Mesenteric fat pad (tissue), 1 donor: Measurements from ENCODE around the gene TBX5. TPM values are rescaled to one million over a fixed set of nuclear protein-coding genes. Genes with fewer than 3 reads are reported as not detected.

Source experiments
- DNase-seq: peaks from one replicate; pipeline ENCODE4 v3.0.0-alpha.2; 2020; ENCODE audit warnings: low spot score
- total RNA-seq: library from RNA; stranded (reverse); fragmentation: NEBNext Ultra II Directional; extraction: Animal tissue kit (Norgen Biotek cat#: 25700); gene quantifications from one replicate; pipeline ENCODE4 v1.2.1, GENCODE V29; 2021
- donor health status: DM: yes; HTN: yes; CAD: no.

Gene TBX5
- total RNA-seq, 1 donor from 2014 or later, result not detected

DNA sequence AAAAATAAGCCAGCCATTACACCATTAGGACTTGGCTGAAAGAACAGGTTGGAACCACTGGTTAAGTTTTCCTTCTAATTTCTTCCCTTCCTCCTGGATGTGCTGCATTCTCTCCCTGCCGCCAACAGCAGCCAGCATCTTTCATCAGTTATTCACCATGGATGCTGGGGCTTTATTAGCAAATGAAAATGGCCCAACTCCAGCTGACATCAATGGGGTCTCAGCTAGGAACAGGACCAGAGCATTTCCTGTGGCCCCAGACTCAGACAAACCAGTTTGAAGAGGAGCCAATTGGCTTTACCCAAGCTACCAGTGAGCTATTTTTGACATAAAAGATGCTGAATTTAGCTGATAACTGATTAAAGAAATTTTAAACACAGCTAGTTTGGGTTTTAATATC, 26.0 kb upstream of the TBX5 start:
- no peak for DNase-seq

DNA sequence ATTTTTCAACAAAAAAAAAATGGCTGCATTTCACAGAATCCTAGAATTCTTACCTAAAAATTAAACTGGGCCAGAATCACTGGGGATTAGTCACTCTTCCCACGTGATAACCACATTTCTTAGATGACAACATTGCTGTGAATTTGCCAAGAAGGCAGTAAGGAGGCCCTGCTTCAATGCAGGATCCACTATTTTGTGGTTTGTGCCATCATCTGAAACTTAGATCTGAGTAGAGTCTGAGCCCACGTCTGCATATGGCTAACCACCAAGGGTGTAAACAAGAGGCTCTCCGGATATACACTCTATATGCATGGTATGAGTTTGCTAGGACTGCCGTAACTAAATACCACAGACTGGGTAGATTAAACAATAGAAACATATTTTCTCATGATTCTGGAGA, 24.4 kb upstream of the TBX5 start:
- no peak for DNase-seq

DNA sequence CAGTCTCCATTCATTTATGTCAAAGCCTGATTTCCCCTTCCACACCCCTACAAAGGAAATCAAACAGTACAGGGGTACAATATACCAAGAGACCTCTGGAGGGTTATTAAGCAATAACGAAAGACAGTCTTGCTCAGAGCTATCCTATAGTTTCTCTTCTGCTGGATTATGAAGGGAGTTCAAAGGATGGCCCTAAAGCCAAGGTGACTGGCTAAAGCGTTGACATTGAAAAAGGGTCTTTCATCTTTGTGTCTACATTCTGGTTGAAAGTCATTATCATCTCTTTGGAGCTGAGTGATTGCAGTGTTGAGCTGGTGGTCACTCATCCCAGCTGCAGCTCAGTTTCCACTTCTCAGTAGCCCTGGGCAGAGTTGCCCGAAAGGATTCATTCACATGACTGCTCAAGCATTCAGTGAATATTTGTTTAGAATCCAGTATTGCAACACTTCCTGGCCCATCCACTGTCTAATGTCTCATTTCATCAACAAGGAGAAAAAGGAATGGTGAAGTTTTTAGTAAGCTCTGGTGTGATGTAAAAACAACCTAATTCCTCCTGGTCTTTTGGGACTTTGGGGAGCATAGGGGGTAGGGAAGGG, 19.2 kb upstream of the TBX5 start:
- DNase-seq, result no peak

DNA sequence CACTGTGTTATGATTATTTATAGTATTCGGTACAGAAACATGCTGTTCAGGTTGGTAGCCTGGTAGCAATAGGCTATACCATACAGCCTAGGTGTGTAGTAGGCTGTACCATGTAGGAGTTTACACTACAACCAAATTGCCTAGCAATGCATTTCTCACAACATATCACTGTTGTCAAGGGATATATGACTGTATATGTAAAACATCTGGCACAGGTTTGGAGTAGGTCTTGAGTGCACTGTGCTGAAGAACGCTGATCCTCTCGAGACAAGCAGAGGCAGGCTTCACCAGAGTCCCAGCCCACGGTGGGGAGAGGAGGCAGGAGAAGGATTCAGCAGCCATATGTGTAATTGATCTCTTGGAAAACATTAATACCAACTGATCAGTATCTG, 15.0 kb upstream of the TBX5 start:
- no peak for DNase-seq

DNA sequence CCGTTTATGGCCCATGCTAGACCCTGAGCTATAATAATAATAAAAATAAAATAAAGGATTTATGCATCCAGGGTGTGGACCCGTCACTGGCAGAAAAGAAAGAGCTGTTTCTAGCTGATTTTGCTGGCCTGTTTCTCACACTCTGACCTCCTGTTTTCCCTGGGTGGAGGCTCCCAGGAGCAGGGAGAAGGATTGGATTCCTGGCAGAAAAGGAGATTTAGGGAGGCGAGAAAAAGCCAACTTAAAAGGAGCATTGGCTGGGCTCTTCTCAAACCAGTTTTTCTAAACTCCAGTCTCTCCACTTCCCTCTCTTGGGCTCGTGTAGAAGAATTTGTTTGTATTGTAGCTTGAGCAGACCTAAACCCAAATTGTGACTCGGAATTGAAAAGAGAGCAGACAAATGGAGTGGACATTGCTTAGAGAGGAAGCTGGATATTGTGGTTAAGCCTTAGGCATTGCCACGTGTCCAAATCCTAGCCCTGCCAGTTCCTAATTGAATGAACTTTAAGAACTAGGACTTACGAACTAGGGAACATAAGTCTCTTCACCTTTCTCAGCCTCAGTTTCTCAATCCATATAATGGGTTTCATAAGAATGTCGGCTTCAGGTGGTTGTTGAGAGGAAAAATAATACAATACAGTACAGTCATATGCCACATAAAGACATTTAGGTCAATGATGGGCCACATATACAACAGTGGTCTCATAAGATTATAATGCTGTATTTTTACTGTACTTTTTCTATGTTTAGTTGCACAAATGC, 14.4 kb upstream of the TBX5 start:
- DNase-seq, result no peak

DNA sequence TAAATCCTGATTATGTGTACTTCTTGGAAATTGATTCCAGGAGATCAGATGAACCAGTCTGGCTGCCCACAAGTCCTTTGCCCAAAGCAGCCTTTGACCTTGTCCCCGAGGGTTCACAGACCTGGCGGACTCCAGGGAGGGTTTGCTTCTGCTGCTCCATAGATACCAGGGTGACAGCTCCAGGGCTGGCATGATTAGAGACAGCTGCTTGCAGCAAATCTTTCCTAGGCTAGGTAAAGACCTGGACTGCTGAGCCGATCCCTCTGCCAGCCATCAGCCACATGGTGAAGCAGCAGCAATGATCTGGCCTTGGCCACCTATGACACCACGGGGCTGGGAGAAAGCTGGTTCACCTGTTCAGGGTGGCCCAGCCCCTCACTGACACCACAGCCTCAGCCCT, 10.1 kb upstream of the TBX5 start:
- DNase-seq, result no peak

DNA sequence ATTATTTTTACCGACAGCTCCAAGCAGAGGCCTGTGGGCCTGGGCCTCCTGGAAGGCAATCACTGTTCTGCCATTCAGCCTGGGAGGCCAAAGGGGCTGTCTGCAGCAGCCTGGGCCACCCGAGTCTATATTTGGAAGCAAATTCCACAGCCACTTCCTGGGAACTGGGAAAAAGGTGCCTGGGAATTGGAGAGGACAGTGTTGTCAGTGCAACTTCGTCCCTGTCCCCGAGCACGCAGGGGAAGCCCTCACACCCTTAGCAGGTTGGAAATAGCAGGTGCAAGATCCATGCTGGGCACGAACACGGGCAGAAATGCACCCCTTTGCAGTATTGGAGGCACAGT, 9.6 kb upstream of the TBX5 start:
- no peak for DNase-seq

DNA sequence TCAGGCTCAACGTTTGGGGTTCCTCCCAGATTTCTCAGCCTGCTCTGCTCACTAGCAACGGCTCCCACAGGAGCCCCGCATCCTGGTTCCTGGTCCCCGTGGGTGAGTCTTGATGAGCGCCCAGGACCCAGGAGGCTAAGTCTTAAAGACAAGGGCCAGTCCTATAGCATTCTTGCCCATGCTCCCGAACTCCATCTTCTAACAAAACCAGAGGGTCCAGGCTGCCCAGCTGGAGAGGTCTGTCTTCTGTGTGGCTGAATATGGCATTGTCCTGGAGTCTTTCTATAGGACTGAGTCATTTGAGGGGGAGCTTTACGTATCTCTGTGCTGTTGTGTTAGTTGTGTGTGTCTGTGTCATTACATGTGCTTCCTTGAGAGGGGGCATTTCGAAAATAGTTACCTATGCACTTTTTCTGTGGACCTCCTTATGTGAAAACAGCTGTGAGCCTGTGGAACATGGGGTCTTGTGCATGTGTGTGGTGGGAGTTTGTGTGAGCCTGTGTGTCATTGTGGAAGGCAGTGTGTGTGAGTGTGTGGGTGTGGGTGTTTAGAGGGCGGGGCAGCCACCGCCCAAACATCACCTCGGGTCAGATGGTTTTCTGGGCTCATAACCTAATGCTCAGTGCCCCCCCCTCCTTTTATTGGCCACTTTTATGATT, 9.1 kb upstream of the TBX5 start:
- no peak for DNase-seq

DNA sequence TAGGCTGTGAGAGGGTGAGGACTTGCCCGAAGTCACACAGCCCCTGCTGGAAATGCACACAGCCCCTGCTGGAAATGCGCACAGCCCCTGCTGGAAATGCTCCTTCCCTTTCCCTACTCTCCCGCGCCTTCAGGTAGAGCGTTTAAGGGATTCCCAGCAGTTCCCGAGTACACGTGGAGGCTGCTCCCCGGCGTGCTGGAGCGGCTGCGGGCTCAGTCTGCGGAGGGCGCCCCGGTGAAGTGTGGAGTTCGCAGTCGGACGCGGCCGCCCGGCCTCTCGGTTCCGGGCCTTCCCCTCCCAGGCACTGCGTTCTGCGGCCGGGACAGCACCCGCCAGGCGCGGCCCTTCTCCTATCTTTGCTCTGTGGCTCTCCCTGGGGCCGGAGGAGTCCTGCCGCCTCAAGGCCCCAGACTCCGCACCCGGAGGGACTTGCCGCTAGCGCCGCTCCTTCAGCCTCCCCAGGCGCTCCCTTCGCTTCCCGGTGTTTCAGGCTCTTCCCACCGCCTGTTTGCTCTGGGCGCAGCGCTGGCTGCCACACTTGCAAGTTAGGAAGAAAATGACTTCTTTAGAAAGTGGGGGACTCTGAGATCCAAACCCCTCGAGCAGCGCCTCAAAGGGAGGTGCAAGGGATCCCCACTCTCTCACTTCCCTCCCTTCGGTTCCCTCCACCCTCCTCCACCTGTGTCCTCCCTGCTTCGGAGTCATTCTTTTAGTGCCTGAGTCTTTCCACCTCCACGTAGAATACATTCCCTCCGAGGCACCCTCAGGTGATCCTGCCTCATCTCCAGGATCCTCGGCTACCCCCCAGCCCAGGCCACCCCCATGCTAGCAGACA, 8.3 kb upstream of the TBX5 start:
- DNase-seq, result no peak

DNA sequence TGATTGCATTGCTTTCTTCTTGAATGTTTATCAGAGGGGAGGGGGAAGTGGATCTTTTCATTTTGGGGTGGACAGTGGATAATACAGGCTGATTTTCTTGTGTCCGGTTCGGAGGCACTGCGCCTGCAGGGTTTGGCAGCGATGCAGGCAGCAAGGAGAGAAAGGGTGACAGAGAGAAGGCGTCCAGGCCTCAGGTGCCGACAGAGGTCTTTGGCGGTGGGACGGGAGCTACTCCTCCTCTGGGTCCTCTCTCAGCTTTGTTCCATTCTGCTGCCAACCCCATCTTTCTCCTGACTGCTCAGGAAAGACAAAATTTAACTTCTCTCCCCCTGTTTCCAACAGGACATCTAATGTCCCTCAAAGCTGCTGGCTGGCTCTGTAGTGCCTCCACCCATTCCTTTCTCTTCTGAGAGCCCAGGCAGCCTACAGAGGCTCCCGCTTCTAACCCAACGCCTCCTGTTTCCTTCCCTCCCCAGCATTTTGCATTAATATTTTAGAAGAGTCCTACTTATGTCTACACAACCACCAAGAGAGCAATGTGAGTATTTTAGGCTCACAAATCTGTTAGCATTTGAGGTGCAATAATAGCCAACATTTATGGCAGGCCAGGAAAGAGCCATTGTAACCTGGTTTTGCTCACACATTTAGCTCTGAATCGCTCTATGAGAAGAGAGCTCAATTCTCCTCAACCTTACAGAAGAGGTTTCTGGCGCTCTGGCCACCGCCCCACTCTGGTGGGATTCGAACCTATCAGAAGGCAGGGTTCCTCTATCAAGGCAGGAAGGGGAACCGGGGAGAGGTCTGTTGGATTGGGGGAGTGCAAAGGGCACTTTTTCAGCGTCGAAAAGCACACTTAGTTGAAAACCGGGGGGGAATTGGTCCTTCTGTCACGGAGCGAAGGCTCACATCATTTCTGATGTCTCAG, 7.1 kb upstream of the TBX5 start:
- DNase-seq, result no peak

DNA sequence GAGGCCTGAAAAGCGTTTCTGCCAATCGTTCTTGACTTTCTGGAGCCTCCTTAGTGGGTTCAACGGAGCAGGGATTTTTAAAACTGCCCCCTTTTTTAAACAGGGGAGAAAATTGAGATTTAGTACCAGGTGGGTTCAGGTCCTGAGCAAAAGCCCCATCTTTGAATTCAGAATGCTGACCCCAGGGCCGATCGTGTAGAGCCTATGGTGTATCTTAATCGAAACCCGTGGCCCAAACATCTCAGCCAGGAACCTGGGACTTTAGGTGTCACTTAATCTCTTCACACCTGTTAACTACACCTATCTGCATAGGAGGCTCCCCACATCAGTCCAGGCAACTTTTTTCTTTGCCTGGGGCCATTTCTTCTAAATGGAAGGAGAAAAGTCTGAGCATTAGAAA, 6.4 kb upstream of the TBX5 start:
- DNase-seq, result no peak

DNA sequence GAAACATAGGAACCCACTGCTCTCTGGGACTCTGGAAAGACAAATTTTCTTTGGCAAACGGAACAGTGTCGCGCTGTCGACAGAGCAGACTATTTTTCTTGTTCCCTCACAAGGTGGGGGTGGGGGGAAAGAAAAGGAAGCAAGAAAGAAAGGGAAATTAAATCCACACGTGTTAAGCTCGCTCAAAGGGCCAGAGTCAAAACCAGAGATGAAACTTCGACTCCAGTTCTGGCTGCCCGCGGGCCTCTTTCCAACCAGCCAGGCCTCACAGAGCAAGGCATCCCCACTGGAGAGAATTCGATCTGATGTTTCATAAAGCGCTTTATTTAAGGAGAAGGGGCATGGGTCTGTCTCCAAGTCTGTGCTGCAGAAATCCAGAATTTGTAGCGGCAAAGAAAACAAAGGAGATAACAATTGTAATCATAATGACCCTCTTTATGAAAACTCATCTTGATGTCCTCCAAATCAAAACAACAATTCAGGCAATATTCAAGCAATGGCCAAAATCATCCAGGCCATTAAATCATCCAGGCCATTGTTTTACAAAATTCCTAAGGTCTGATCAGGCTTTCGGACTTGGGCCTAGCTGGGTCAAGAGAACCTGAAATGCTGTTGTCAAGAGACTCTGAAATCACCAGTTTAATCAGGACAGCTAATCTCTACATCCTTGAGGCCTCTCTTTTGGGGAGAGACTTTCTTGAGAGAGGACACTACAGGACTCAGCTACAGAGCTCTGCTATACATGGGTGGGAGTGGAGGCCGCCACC, 5.3 kb upstream of the TBX5 start:
- DNase-seq, result no peak

DNA sequence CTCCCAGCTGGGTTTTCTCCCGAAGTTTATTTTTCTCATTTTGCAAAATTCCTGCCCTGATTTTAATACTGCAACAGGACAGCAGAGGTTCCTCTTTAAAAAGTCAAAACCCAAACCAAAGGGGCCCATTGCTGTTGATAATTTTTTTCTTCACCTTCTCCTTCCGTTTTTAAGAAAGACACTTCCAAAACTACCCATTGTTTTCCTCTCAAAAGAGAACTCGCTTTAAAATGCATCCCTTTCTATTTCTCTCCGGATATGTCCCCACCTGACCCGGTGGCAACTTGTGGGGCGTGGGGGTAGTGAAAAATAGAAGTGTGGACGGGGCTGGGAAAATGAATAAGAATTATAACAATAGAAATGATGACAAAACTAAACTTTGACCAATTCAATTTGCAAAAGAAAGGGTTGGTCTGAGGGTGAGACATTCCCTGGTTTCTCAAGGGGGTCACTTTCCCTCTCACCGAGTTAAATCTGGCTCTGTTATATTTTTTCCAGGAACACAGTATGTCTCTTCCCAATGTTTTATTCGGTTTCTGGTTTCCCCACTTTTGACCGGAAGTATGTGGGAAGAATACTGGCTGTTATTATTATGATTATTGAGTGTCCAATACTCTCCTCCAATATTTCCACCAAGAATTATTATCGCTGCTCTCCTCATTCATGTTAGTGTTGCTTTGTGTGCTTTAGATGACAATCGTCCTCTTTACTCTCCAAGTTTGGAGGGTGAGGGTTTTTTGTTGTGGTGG, 4.1 kb upstream of the TBX5 start:
- DNase-seq, result no peak

DNA sequence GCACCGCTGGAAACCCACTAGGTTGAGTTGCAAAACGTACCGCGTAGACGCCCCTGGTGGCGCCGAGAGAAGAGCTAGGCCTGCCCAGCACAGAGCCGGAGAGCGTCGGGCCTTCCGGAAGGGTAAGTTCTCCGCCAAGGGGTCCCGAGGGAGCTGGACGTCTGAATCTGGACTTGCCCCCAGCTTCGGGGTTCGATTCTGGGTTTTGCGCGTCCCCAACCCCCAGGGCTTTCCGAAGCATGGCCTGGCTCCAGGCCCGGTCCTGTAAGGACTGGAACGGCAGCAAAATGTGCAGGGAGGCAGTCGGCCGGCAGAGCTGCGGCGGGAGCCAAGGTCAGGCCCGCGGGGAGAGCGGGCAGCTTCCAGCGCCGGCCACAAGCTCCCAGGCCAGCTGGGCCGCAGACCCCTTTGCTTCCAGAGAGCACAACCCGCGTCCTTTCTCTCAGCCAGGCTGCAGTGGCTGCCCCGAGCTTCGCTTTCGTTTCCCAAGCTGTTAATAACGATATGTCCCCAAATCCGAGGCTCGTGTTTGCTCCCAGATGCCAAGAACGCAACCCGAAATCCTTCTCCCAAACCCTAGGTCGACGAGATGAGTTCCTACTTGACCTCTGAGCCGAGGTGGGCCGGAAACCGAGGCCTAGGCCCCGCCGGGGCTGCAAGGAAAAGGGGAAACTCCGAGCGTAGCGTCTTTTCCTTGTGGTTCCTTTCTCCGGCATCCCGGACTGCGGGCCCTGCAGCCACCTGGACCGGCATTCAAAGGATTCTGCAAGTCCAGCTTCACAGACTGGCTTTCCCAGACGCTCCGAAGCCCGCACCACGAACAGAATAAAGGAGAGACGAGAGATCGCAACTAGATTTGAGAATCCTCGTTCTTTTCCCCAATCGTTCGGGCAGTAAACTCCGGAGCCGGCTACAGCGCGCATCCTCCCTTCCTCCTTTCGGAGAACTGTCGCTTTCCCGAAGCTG, 3.2 kb upstream of the TBX5 start:
- no peak for DNase-seq

DNA sequence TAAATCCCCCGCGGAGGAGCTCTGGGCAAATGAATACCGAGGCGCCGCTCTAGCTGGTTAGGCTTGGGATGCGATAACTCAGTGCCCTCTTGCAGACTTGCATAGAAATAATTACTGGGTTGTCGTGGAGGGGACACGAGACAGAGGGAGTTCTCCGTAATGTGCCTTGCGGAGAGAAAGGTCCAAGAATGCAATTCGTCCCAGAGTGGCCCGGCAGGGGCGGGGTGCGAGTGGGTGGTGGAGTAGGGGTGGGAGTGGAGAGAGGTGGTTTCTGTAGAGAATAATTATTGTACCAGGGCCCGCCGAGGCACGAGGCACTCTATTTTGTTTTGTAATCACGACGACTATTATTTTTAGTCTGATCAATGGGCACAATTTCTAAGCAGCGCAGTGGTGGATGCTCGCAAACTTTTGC, 2.5 kb upstream of the TBX5 start:
- no peak for DNase-seq

DNA sequence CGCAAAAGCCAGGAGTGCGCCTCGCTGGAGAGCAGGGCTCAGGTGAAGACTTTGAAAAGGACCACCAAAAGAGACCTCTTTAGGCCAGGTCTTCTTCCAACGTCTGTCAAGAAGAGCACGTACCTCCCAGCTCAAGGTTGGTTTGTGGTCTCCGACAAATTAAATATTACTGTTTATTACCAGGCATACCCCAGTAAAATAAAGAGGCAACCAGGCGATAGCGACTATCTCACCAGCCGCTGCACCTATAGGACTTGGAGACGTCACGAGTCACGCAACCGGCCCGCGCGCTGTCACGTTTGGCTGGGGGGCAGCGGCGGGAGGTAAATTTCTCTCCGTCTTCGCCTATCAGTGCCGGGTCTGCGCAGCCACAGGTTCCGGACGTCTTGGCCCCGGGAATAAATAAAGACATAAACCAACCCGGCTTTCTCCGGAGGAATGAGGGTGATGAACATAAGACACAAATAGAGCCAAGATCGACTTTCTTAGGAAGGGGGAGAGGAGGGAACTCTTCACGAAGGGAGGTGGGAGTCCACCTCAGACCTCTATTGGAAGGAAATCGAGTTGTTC, 2.0 kb upstream of the TBX5 start:
- no peak for DNase-seq

DNA sequence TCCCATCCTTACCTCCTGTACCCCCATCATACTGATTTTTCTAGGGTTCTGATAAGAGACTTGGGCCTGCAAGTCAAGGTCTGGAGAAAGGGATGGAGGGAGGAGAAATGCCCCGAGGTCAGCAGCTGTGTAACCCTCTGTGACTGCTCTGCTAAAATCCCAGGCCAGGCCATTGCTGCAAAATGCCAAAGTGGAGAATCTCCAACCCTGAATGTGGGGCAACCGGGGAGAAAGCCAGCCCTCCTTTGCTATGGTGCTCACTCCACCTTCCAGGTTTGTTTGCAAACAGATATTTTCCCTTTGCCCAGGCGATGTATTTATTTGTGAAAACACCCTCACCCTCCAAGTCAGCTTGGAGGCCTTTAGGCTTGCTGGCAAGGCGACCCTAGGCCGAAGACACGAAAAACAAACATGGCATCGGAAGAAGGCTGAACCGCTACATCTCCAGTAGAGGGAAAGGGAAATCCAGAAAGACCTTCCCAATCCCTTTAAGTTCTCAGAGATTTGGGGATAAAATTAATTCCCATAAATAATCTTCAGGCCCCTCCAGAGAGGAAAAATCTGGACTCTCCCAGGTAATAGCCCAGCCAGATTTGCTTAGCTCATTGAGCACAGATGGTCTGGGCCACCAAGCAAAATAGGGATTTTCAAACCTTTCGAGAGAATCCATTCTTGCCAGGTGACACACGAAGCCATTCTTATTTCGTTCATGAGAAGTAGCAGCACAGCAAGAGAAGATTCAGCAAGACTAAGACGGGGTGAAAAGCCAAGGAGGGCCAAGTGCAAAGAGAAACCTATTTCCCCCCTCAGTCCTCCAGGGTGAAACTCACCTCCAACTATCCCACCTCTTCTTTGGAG, 1.3 kb upstream of the TBX5 start:
- DNase-seq, result no peak
